ENCODE data around the gene PCED1A. TPM values are rescaled to one million over a fixed set of nuclear protein-coding genes. Genes with fewer than 3 reads are reported as not detected.

PCED1A gene
- total RNA-seq, 1 donor from 2014 or later, result 53.2 TPM

DNA sequence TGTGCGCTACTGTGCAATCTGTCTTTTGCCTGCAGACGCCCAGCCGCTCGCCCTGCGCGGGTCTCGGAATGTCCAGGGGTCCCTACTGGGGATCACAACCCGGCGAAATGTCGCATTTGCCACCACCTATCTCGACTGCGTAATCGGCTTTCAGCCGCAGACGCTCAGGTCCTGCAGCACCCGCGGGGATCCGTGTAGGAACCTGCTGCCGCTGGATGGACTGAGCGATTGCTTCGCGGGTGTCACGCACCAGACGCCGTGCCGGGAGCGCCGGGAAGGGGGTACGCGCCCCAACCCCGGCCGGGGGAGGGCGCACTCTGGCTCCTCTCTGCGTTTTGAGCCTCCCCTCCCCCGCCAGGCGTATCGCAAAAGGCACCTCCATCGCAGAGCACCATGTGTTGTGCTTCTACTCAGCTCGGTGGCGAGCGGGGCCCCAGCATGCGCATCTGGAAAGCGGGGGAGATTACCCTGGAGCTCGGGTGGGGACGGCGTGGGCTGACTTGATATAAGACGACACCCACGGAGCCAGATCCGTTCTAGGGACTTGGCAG is 32.1 kb upstream of the PCED1A start:
- Mint-ChIP-seq H3K27me3 (peaks cover 4% of the 10 kb centered on the region), H3K4me3 (peak overlapping the region; percentile 94), H3K27ac (peak overlapping the region; percentile 80), H3K36me3 (ENCODE audit: low read depth) (peaks cover 7% of the 10 kb centered on the region), H3K4me1 (peaks cover 38% of the 10 kb centered on the region), H3K9me3 (no peaks in the 10 kb centered on the region)
- ChIA-PET POLR2A (interaction anchor here (0.6 to 2.3 kb wide), 13 partner anchors 12 to 1022 kb away, joined by 3 to 17 read pairs (median 3); partner anchors contain the start of genes CPXM1, IDH3B, MRPS26 and NOP56), CTCF (interaction anchor here (1.0 kb wide), 1 partner anchor 129 kb away, joined by 3 read pairs; no protein-coding TSS in a partner anchor)
- DNase-seq (peak; percentile 62), ATAC-seq (ENCODE audit: low read depth) (peak; percentile 28)
- intact Hi-C loops (cut with micrococcal nuclease), result loop anchor here (1.0 to 10.0 kb wide), 10 partner anchors 32 to 402 kb away; partner anchors contain the start of genes EBF4, FASTKD5, LZTS3 and MRPS26
- TF ChIP-seq, protein P1, sequence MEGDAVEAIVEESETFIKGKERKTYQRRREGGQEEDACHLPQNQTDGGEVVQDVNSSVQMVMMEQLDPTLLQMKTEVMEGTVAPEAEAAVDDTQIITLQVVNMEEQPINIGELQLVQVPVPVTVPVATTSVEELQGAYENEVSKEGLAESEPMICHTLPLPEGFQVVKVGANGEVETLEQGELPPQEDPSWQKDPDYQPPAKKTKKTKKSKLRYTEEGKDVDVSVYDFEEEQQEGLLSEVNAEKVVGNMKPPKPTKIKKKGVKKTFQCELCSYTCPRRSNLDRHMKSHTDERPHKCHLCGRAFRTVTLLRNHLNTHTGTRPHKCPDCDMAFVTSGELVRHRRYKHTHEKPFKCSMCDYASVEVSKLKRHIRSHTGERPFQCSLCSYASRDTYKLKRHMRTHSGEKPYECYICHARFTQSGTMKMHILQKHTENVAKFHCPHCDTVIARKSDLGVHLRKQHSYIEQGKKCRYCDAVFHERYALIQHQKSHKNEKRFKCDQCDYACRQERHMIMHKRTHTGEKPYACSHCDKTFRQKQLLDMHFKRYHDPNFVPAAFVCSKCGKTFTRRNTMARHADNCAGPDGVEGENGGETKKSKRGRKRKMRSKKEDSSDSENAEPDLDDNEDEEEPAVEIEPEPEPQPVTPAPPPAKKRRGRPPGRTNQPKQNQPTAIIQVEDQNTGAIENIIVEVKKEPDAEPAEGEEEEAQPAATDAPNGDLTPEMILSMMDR (IDR thresholded peaks at IDR 0.05), result no peak

DNA sequence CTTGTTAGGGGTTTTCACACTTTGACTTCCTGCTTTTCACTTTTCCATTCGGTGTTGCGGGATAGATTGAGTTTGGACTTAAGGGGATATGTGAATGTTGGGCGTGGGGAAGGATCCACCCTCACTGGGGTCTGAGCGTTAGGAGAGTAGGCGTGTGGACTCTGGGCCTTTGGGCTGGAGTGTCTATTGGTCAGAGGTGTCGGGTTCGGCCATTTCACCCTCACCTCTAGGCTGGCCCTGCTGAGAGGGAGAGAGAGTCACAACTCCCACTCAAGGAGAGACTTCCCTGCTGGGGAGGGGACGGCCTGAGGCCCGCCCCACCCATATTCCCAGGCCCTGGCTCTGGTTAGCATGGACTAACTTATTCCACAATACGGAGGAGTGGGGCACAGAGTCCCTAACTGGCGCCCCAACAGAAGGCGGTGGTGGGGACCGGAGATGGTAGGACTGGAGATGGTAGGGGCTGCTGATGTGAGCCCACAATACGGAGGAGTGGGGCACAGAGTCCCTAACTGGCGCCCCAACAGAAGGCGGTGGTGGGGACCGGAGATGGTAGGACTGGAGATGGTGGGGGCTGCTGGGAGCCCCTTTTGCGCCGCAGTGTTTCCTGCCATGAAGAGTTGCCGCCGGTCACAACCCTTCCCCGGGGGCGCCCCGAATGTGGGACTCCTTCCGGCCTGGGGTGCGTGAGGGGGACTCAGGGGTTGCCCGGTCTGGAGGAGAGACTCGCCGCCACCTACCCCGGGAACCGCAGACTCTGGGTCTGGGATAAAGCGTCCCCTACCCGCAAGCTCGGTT is 31.4 kb upstream of the PCED1A start:
- peak overlapping the region; percentile 94 for H3K4me3 Mint-ChIP-seq
- H3K27ac Mint-ChIP-seq, result no peak overlapping the region
- peaks cover 6% of the 10 kb centered on the region for H3K36me3 Mint-ChIP-seq (ENCODE audit: low read depth)
- no peak for DNase-seq
- TF ChIP-seq, protein P1 (IDR thresholded peaks at IDR 0.05), result no peak
- H3K27me3 Mint-ChIP-seq, result peaks cover 4% of the 10 kb centered on the region
- H3K9me3 Mint-ChIP-seq, result no peaks in the 10 kb centered on the region
- CTCF ChIA-PET, result no interaction called here
- ATAC-seq (ENCODE audit: low read depth), result no peak
- H3K4me1 Mint-ChIP-seq, result peaks cover 36% of the 10 kb centered on the region
- intact Hi-C loops (cut with micrococcal nuclease), result loop anchor here (2.0 to 10.0 kb wide), 6 partner anchors 110 to 283 kb away; partner anchors contain the start of genes EBF4, FASTKD5, MRPS26 and NOP56
- POLR2A ChIA-PET, result interaction anchor here (0.6 to 2.3 kb wide), 6 partner anchors 11 to 947 kb away, joined by 3 to 17 read pairs (median 4); partner anchors contain the start of genes CPXM1, IDH3B, PCED1A and VPS16

DNA sequence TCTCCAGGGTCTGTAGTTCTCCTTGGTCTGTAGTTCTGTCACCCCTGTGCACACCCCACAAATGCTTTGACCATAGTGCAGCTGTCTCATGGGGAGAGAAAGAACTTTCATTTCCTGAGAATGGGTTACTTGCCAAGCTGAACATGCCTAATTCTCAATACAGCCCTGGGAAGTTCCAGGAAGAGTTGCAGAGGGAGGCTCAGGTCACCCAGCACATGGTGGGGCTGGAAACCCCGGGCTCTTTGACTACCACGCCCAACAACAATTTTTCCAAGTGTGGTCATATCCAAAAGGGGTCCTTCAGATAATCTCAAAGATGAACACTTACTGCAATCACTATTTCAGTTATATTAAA is 30.6 kb upstream of the PCED1A start:
- intact Hi-C loops (cut with micrococcal nuclease), result loop anchor here (5.0 to 10.0 kb wide), 5 partner anchors 111 to 284 kb away; partner anchors contain the start of genes EBF4, FASTKD5, MRPS26 and UBOX5
- Mint-ChIP-seq H3K4me1 (peaks cover 29% of the 10 kb centered on the region), H3K27ac (no peak overlapping the region), H3K4me3 (no peak overlapping the region), H3K36me3 (ENCODE audit: low read depth) (peaks cover 9% of the 10 kb centered on the region), H3K27me3 (peaks cover 4% of the 10 kb centered on the region), H3K9me3 (no peaks in the 10 kb centered on the region)
- ATAC-seq (ENCODE audit: low read depth), result no peak
- ChIA-PET POLR2A (no interaction called here), CTCF (no interaction called here)
- DNase-seq, result no peak
- TF ChIP-seq, protein P1 (IDR thresholded peaks at IDR 0.05), result no peak

DNA sequence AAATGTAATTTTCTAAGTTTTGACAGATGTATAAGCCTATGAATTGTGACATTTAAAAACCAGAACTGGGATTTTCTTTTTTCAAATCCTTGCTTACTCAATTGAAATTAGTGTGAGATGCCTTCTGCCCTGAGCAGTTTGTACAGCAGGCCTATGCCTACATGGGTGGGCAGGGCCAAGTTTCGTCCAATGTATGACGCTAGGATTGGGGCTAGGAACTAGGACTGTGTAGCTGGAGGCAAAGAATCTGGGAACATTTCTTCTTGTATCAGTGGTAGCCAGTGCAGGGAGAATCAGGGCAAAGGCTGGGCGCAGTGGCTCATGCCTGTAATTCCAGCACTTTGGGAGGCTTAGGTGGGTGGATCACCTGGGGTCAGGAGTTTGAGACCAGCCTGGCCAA is 28.9 kb upstream of the PCED1A start:
- ChIA-PET CTCF (no interaction called here), POLR2A (interaction anchor here (0.7 kb wide), 1 partner anchor 17 kb away, joined by 3 read pairs; no protein-coding TSS in a partner anchor)
- H3K36me3 Mint-ChIP-seq (ENCODE audit: low read depth), result peaks cover 24% of the 10 kb centered on the region
- no peak overlapping the region for H3K4me3 Mint-ChIP-seq
- intact Hi-C loops (cut with micrococcal nuclease), result no loop called here
- DNase-seq, result no peak
- peaks cover 13% of the 10 kb centered on the region for H3K4me1 Mint-ChIP-seq
- H3K27me3 Mint-ChIP-seq, result peaks cover 4% of the 10 kb centered on the region
- no peak for ATAC-seq (ENCODE audit: low read depth)
- H3K9me3 Mint-ChIP-seq, result no peaks in the 10 kb centered on the region
- no peak overlapping the region for H3K27ac Mint-ChIP-seq
- TF ChIP-seq, protein P1 (IDR thresholded peaks at IDR 0.05), result no peak
